Neuronal stem cell (in vitro differentiated cells): ENCODE measurements around the gene TUBGCP3.

Source experiments
- DNase-seq: peaks from one replicate; pipeline ENCODE4 v3.0.0-alpha.2; 2013; ENCODE audit warnings: low spot score
- H2AFZ ChIP-seq: one replicate; pipeline ENCODE4 v1.6.1; 2013; ENCODE audit warnings: mild to moderate bottlenecking, low read length, inconsistent platforms
- H2AK5ac ChIP-seq: 2 replicates; pipeline ENCODE4 v1.6.1; 2013; ENCODE audit warnings: low read depth, mild to moderate bottlenecking, inconsistent platforms, low read length, moderate library complexity, mixed read lengths
- H2BK120ac ChIP-seq: 2 replicates; pipeline ENCODE4 v1.6.1; 2013; ENCODE audit warnings: low read depth, mild to moderate bottlenecking, inconsistent platforms, low read length, moderate library complexity, mixed read lengths
- H2BK12ac ChIP-seq: one replicate; pipeline ENCODE4 v1.6.1; 2013; ENCODE audit warnings: low read length, inconsistent platforms
- H2BK15ac ChIP-seq: 2 replicates; pipeline ENCODE4 v1.6.1; 2013; ENCODE audit warnings: mild to moderate bottlenecking, low read length, inconsistent platforms, mixed read lengths
- H2BK5ac ChIP-seq: one replicate; pipeline ENCODE4 v1.6.1; 2013; ENCODE audit warnings: inconsistent platforms, mild to moderate bottlenecking, low read length, moderate library complexity
- H3K14ac ChIP-seq: one replicate; pipeline ENCODE4 v1.6.1; 2013; ENCODE audit warnings: low read length, inconsistent platforms
- H3K18ac ChIP-seq: 2 replicates; pipeline ENCODE4 v1.6.1; 2013; ENCODE audit warnings: low read length, inconsistent platforms
- H3K23ac ChIP-seq: 2 replicates; pipeline ENCODE4 v1.6.1; 2013; ENCODE audit warnings: low read depth, mild to moderate bottlenecking, mixed read lengths, low read length, inconsistent platforms; ENCODE audit not compliant: poor library complexity
- H3K27ac ChIP-seq: replicated peaks from 3 replicates; pipeline ENCODE4 v1.5.1; 2013; ENCODE audit warnings: low read length, inconsistent platforms
- H3K27me3 ChIP-seq, 3 experiments: 2 replicates each; pipeline ENCODE4 v1.6.1; 2013; ENCODE audit warnings: low read length in 3 of 3, mild to moderate bottlenecking in 2 of 3, inconsistent platforms in 1 of 3, low read depth in 1 of 3, mixed read lengths in 1 of 3, moderate library complexity in 1 of 3; ENCODE audit not compliant: control insufficient read depth in 3 of 3, insufficient read depth in 3 of 3
- H3K36me3 ChIP-seq, 2 donors: replicated peaks in 1 of 2; 2 replicates each; pipeline ENCODE4 v1.6.1; 2013; ENCODE audit warnings: low read length in 2 of 2; ENCODE audit not compliant: control insufficient read depth in 2 of 2, insufficient read depth in 2 of 2
- H3K4ac ChIP-seq: 2 replicates; pipeline ENCODE4 v1.6.1; 2013; ENCODE audit warnings: inconsistent platforms, mild to moderate bottlenecking, low read length, moderate library complexity
- H3K4me1 ChIP-seq, 2 donors: 1 replicate in 1 of 2; 2 replicates in 1 of 2; pipeline ENCODE4 v1.6.1; 2013; ENCODE audit warnings: low read length in 2 of 2, low read depth in 1 of 2; ENCODE audit not compliant: control insufficient read depth in 2 of 2, insufficient read depth in 1 of 2
- H3K4me2 ChIP-seq: one replicate; pipeline ENCODE4 v1.6.1; 2013; ENCODE audit warnings: mild to moderate bottlenecking, low read length, inconsistent platforms; ENCODE audit not compliant: insufficient read depth, poor library complexity, severe bottlenecking
- H3K4me3 ChIP-seq, 2 donors: 2 replicates each; pipeline ENCODE4 v1.5.1; 2013; ENCODE audit warnings: low read length in 2 of 2, mild to moderate bottlenecking in 2 of 2, inconsistent platforms in 1 of 2, moderate library complexity in 1 of 2
- H3K79me1 ChIP-seq: one replicate; pipeline ENCODE4 v1.6.1; 2013; ENCODE audit warnings: low read depth, mild to moderate bottlenecking, inconsistent platforms, low read length, moderate library complexity
- H3K9ac ChIP-seq: one replicate; pipeline ENCODE4 v1.6.1; 2013; ENCODE audit warnings: mild to moderate bottlenecking, low read depth, low read length, inconsistent platforms; ENCODE audit not compliant: poor library complexity
- H3K9me3 ChIP-seq, 2 donors: replicated peaks in 1 of 2; 2 replicates each; pipeline versions ENCODE3 to v1.6.1; 2013; ENCODE audit warnings: low read length in 2 of 2, mild to moderate bottlenecking in 2 of 2, inconsistent platforms in 1 of 2, low read depth in 1 of 2, mixed read lengths in 1 of 2, moderate library complexity in 1 of 2; ENCODE audit not compliant: control insufficient read depth in 2 of 2, insufficient read depth in 1 of 2
- H4K8ac ChIP-seq: one replicate; pipeline ENCODE4 v1.6.1; 2013; ENCODE audit warnings: low read depth, mild to moderate bottlenecking, inconsistent platforms, low read length, moderate library complexity
- H4K91ac ChIP-seq: one replicate; pipeline ENCODE4 v1.6.1; 2013; ENCODE audit warnings: low read length, low read depth, mild to moderate bottlenecking, inconsistent platforms; ENCODE audit not compliant: poor library complexity
- WGBS, 2 donors: extraction: QIAGEN DNeasy Blood & Tissue Kit; methylation state at CpG; one replicate each; pipeline ENCODE4 v1.1.7; 2013; ENCODE audit warnings: missing lambda C conversion rate in 2 of 2, mixed read lengths in 1 of 2; ENCODE audit not compliant: insufficient read length in 2 of 2, insufficient replicate concordance in 1 of 2; ENCODE audit errors: extremely low coverage in 2 of 2; 5-methylcytosine and 5-hydroxymethylcytosine counted together

Gene TUBGCP3

DNA sequence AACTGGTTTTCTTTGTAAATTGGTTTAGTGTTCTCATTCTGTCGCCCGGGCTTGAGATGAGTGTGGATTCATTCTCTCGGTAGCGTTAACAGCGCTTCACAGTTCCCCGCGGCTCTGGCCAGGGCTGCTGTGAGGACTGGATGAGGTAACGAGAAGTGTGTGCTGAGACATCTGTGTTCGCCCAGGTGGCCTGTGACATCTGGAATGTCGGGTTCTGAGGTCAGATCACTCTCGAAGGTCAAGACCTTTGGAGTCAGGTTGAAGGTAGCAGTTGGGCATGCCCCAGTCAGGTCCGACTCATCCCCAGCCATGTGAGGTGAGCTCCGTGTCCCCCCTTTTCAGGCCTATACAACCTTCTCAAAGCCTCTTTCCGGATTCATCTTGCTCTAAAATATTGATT, 13.4 kb upstream of the TUBGCP3 start:
- H2AK5ac ChIP-seq = no peak overlapping the region
- no peaks in the 10 kb centered on the region for H3K79me1 ChIP-seq
- WGBS, 2 donors = no CpG with 5 or more reads among the region's 14 CpGs
- H3K9me3 ChIP-seq = peaks cover 0 to 5% of the 10 kb centered on the region in 2 donors
- H3K27me3 ChIP-seq = no peaks in the 10 kb centered on the region
- no peak overlapping the region for H2BK5ac ChIP-seq
- H3K4me2 ChIP-seq = no peak overlapping the region
- no peak overlapping the region for H4K8ac ChIP-seq
- H2BK120ac ChIP-seq = no peak overlapping the region
- H3K4ac ChIP-seq = no peak overlapping the region
- H3K27ac ChIP-seq = no peak overlapping the region
- no peak overlapping the region for H3K14ac ChIP-seq
- no peak overlapping the region for H3K9ac ChIP-seq
- H3K18ac ChIP-seq = no peak overlapping the region
- H3K23ac ChIP-seq = no peak overlapping the region
- peaks cover 0 to 4% of the 10 kb centered on the region in 2 donors for H3K4me1 ChIP-seq
- no peak overlapping the region for H2AFZ ChIP-seq
- no peak overlapping the region for H2BK12ac ChIP-seq
- H4K91ac ChIP-seq = no peak overlapping the region
- no peak overlapping the region for H3K4me3 ChIP-seq
- H2BK15ac ChIP-seq = no peak overlapping the region
- no peak for DNase-seq
- no peaks in the 10 kb centered on the region for H3K36me3 ChIP-seq

DNA sequence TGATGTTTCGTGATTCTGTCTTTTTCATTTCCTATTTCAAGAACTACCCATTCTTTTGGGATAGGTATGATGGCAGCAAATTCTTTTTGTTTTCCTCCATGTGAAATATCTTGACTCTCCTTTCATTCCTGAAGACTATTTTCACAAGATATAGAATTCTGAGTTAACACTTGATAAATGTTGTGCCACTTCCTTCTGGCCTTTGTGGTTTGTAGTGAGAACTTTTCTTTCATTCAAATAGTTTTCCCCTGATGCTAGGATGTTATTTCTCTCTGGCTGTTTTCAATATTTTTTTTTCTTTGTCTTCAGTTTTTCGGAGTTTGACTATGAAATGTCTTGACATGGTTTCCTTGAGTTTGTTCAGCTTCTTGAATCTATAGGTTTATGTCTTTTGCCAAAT, 8.3 kb upstream of the TUBGCP3 start:
- no peak overlapping the region for H4K8ac ChIP-seq
- no peak overlapping the region for H3K4ac ChIP-seq
- no CpG with 5 or more reads among the region's 2 CpGs for WGBS, 2 donors

DNA sequence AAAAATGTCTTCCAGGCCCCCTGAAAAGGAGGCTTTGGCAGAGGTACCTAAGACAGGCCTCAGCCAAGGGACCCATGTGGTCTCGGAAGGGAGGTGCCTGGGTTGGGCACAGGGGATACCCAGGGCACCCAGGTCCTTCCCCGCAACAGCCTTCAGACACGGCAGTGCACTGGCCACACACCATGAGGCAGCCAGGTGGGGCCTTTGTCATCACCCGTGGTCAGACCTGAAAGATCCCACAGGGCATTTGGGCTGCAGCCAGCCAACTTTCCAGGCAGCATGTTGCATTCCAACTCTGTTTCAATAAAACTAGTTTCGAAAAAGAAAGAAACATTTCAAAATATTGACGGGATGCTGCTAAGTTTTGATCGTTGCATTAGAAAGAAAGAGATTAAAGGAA, 4.7 kb upstream of the TUBGCP3 start:
- Histone ChIP-seq H3K27ac (no peak overlapping the region), H2BK120ac (no peak overlapping the region), H4K91ac (no peak overlapping the region), H3K79me1 (peaks cover 1% of the 10 kb centered on the region), H3K9ac (no peak overlapping the region), H2BK15ac (peak overlapping the region; percentile 21), H3K18ac (no peak overlapping the region), H2BK12ac (peak overlapping the region; percentile 6), H3K4ac (no peak overlapping the region), H2AFZ (no peak overlapping the region), H3K27me3 (no peaks in the 10 kb centered on the region), H3K36me3 (no peaks in the 10 kb centered on the region), H3K4me2 (no peak overlapping the region), H3K9me3 (peaks cover 0 to 11% of the 10 kb centered on the region in 2 donors), H3K4me1 (peaks cover 5 to 6% of the 10 kb centered on the region in 2 donors), H2AK5ac (peak overlapping the region; percentile 14), H2BK5ac (no peak overlapping the region), H3K23ac (peak overlapping the region; percentile 77), H3K14ac (no peak overlapping the region), H3K4me3 (no peak overlapping the region), H4K8ac (no peak overlapping the region)
- WGBS, 2 donors = no CpG with 5 or more reads among the region's 7 CpGs
- DNase-seq = no peak

More for the DNA sequence above, 8.3 kb upstream of the TUBGCP3 start:
- H3K36me3 ChIP-seq = no peaks in the 10 kb centered on the region
- no peak overlapping the region for H2BK15ac ChIP-seq
- H4K91ac ChIP-seq = no peak overlapping the region
- H3K23ac ChIP-seq = no peak overlapping the region
- no peak overlapping the region for H3K18ac ChIP-seq
- no peak overlapping the region for H2BK12ac ChIP-seq
- no peak overlapping the region for H3K4me2 ChIP-seq
- no peaks in the 10 kb centered on the region for H3K27me3 ChIP-seq
- no peak overlapping the region for H3K9ac ChIP-seq
- H2AK5ac ChIP-seq = no peak overlapping the region
- H3K4me3 ChIP-seq = no peak overlapping the region
- H2AFZ ChIP-seq = no peak overlapping the region
- H3K14ac ChIP-seq = no peak overlapping the region
- H2BK5ac ChIP-seq = no peak overlapping the region
- H3K9me3 ChIP-seq = no peaks in the 10 kb centered on the region
- no peak for DNase-seq
- no peak overlapping the region for H2BK120ac ChIP-seq
- H3K79me1 ChIP-seq = no peaks in the 10 kb centered on the region
- H3K4me1 ChIP-seq = no peaks in the 10 kb centered on the region
- H3K27ac ChIP-seq = no peak overlapping the region

GRCh38 chr13:112592181-112592580, 4.2 kb upstream of the TUBGCP3 start:
- Histone ChIP-seq H3K9me3 (peaks cover 0 to 11% of the 10 kb centered on the region in 2 donors), H2BK5ac (no peak overlapping the region), H3K27ac (no peak overlapping the region), H3K36me3 (no peaks in the 10 kb centered on the region), H2BK12ac (peak overlapping the region; percentile 6), H3K4me1 (peaks cover 5 to 6% of the 10 kb centered on the region in 2 donors), H3K27me3 (no peaks in the 10 kb centered on the region), H2BK15ac (peak overlapping the region; percentile 21), H3K14ac (no peak overlapping the region), H3K4me3 (no peak overlapping the region), H3K4ac (no peak overlapping the region), H2AK5ac (peak overlapping the region; percentile 14), H3K9ac (no peak overlapping the region), H3K18ac (no peak overlapping the region), H4K8ac (no peak overlapping the region), H2BK120ac (no peak overlapping the region), H3K79me1 (peaks cover 6% of the 10 kb centered on the region), H2AFZ (no peak overlapping the region), H3K4me2 (no peak overlapping the region), H3K23ac (no peak overlapping the region), H4K91ac (no peak overlapping the region)
- no peak for DNase-seq
- no CpG with 5 or more reads among the region's 7 CpGs for WGBS, 2 donors
